ENCODE data around the gene AREG.
"Not testable (repeated sequence)": the region's sequence is repeated elsewhere in the genome, so short reads cannot be mapped to it uniquely, and the experiment has no call there.

Gene AREG, protein sequence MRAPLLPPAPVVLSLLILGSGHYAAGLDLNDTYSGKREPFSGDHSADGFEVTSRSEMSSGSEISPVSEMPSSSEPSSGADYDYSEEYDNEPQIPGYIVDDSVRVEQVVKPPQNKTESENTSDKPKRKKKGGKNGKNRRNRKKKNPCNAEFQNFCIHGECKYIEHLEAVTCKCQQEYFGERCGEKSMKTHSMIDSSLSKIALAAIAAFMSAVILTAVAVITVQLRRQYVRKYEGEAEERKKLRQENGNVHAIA

DNA sequence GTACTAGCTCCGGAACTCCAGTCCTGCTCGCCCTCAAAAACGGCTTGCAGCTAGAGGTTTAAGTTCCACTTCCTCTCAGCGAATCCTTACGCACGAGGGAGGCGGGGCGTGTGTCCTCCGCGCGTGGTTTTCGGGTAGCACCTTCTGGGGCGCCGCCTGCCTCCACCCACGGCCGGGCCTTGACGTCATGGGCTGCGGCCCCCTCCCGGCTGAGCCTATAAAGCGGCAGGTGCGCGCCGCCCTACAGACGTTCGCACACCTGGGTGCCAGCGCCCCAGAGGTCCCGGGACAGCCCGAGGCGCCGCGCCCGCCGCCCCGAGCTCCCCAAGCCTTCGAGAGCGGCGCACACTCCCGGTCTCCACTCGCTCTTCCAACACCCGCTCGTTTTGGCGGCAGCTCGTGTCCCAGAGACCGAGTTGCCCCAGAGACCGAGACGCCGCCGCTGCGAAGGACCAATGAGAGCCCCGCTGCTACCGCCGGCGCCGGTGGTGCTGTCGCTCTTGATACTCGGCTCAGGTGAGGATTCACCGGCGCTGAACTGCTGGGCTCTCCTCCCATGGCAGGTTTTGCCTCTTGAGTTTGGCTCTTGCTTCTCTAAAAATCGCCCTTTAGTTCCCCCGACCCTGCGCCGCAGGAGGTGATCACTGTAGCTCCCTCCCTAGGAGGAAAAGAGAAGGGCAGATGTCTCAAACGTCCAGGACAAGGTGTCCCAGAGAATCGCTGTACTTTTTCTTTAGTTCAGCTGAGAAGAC lies at the start of gene AREG:
TSS of gene AREG (plus strand) at position 246 of the 752 bp plus-strand sequence. CDS start at position 456, 210 bp downstream.
- DNase-seq (ENCODE audit: low read depth, low spot score) = no peak
- peak within 1 kb of the TSS; percentile 99 for H3K27ac ChIP-seq

DNA sequence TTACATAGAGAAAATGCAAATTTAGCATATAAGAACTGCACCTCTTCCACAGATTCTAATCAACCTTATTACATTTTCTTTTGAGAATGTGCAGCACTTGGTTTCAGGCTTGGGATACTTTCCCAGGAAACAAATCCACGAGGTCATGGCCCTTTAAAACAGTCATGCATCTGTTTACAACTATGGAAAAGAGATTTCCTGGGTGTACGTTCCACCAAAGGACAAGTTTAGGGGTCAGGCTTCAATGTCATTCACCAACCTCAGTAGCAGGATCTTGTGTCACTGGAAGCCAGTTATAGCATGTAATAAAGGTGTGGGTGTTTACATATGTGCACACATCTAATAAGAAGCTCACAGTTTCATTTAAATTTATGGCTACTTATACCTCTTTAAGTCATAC lies 49.3 kb upstream of the AREG start:
- peak overlapping the region; percentile 54 for H3K27ac ChIP-seq

GRCh38 chr4:74397748-74398426 lies 47.0 kb upstream of the AREG start:
- H3K27ac ChIP-seq = peak overlapping the region; percentile 71
- no peak for DNase-seq (ENCODE audit: low read depth, low spot score)

More for the DNA sequence above, 49.3 kb upstream of the AREG start:
- no peak for DNase-seq (ENCODE audit: low read depth, low spot score)

DNA sequence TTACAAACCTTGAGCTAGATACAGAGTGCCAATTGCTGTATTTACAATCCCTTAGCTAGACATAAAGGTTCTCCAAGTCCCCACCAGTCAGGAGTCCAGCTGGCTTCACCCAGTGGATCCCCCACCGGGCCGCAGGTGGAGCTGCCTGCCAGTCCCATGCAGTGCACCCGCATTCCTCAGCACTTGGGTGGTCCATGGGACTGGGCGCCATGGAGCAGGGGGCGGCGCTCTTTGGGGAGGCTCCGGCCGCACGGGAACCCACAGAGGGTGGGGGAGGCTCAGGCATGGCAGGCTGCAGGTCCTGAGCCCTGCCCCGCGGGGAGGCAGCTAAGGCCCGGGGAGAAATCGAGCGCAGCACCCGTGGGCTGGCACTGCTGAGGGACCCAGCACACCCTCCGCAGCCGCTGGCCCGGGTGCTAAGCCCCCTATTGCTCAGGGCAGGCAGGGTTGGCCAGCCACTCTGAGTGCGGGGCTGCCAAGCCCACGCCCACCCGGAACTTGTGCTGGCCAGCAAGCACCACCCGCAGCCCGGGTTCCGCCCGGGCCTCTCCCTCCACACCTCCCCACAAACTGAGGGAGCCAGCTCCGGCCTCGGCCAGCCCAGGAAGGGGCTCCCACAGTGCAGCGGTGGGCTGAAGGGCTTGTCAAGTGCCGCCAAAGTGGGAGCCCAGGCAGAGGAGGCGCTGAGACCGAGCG lies 45.9 kb upstream of the AREG start:
- DNase-seq (ENCODE audit: low read depth, low spot score); H3K27ac ChIP-seq: not testable (repeated sequence)

- H3K27ac ChIP-seq = no peak overlapping the region
- no peak for DNase-seq (ENCODE audit: low read depth, low spot score)
These were observed 44.5 kb upstream of the AREG start for GRCh38 chr4:74400395-74400794.

DNA sequence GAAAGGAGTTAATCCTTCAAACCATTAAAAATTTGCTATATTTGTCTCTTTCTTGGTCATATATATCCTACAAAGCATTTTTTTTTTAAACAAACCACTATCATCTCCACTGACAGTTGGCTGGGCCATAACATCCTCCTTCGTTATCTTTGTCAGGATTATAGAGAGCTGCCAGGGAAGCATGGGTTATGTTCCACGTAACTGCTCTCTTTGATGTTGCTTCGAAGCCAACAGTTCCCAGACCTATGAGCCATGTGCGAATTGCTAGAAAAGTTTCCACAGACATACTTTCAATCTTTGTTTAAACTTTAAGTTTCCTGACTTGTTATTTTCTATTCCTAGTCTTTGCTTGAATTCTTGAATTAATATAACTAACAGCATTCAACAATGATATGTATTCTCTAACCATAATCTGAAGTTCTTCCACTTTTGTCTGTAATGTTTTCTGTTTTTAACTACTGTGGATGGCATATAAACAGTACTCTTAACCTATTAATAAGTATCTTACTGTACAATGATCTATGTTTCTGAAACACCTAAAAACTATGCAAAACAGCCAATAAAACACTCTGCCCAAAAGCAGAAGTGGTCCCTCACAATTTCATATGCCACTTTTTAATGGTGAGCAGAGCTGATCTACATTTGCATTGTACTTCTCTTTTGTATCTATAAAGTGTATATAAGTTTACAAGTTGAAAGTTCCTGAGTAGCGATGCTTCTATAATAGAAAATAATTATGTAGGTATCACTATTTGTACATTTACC lies 42.1 kb upstream of the AREG start:
- H3K27ac ChIP-seq = no peak overlapping the region

GRCh38 chr4:74407891-74408290 lies 37.0 kb upstream of the AREG start:
- DNase-seq (ENCODE audit: low read depth, low spot score) = no peak
- H3K27ac ChIP-seq = peak overlapping the region; percentile 100

More for the DNA sequence above, 42.1 kb upstream of the AREG start:
- no peak for DNase-seq (ENCODE audit: low read depth, low spot score)

GRCh38 chr4:74408639-74409038 lies 36.3 kb upstream of the AREG start:
- peak; percentile 74 for DNase-seq (ENCODE audit: low read depth, low spot score)
- H3K27ac ChIP-seq = peak overlapping the region; percentile 100

- H3K27ac ChIP-seq = peak overlapping the region; percentile 100
- peak; percentile 96 for DNase-seq (ENCODE audit: low read depth, low spot score)
These were observed 34.7 kb upstream of the AREG start for GRCh38 chr4:74410272-74410671.

DNA sequence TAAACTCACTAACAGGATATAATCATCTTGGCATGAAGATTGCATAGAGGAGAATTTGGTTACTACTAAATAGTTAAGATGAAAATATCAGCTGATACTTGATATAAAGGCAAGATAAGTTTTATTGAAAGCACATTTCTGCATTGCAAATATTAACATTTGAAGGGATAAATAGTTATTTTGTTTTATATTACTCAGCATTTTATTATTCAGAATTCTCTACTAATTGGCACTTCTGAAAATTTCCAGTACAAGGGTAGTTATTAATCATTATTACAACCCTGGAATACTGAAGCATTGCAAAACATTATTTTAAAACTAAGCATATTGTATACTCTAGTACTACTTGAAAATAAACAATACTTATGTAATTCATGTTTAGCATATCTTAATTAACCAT lies 32.7 kb upstream of the AREG start:
- H3K27ac ChIP-seq = peak overlapping the region; percentile 100
- DNase-seq (ENCODE audit: low read depth, low spot score) = no peak

DNA sequence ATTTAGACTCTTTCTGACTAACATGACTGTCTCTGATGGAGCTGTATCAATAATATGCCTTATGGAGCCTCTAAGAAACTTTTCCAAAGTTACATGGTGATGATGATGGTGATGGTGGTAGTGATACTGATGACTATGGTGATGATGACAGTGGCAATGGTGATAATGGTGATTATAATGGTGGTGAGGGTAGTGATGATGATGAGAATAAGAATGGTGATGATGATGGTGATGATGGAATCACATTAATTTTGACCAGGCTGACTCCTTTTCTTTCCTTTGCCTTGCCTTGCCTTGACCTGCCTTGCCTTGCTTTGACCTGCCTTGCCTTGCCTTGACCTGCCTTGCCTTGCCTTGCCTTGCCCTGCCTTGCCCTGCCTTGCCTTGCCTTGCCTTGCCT lies 31.7 kb upstream of the AREG start:
- DNase-seq (ENCODE audit: low read depth, low spot score) = no peak
- peak overlapping the region; percentile 100 for H3K27ac ChIP-seq

- peak overlapping the region; percentile 100 for H3K27ac ChIP-seq
- DNase-seq (ENCODE audit: low read depth, low spot score) = no peak
These were observed 30.7 kb upstream of the AREG start for GRCh38 chr4:74414149-74414809.

DNA sequence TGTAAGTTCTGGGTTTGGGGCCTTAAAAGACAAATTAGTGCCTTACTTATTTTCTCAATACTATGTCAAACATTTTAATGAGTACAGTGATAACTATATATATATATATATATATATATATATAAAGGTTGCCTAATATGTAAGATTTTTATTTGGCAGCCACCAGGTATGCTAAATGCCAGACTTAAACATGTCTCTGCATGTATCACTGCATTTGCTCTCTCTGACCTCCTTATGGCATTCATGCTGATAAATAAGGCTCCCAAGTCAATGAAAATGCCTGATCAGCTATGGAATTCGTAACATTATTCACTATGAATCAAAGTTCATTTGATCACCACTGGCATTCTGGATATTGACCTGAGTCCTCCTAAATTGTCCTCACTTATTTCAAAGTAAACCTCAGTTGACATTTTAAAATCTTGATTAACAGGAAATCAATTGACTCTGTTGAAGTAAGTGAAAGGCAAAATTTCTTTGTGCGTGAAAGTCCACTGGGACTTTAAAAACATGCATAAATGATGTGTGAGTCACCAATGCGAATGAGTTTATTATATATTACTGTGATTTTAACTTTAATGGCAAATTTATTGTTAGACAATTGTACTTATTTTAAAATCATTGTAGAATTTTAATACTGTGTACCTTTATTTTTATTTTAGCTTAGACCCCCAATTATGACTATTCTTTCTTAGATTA lies 29.2 kb upstream of the AREG start:
- no peak for DNase-seq (ENCODE audit: low read depth, low spot score)
- H3K27ac ChIP-seq = peak overlapping the region; percentile 100

DNA sequence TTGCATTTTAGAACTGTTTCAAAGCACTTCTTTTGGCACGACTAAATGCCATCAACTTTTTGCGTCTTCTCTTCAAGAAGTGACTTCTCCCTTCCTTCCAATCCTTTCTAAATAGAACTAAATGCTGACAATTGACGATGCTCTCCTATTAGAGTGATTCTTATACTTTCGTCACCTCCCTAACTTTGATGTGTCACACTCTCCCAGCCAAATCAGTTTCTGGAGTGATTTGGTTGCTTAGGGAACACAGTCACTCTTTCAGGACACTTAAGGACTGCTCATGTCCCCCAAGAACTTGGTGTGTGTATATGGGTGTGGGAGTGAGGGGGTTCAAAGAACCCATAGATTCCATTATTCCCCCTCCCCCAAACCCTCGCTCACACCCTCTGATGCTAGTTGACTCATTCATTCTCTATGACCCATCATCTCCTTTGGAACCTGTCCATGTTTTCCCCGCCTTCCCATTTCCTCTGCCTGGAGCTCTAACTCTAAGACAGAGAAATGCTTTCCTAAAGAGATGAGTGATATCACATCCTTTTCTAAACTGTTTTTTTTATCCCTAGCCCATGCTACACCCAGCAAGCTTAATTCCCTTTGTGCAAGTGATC lies 26.8 kb upstream of the AREG start:
- peak overlapping the region; percentile 100 for H3K27ac ChIP-seq
- peak; percentile 62 for DNase-seq (ENCODE audit: low read depth, low spot score)

- no peak overlapping the region for H3K27ac ChIP-seq
- DNase-seq (ENCODE audit: low read depth, low spot score) = no peak
These were observed 24.1 kb upstream of the AREG start for GRCh38 chr4:74420863-74421262.

DNA sequence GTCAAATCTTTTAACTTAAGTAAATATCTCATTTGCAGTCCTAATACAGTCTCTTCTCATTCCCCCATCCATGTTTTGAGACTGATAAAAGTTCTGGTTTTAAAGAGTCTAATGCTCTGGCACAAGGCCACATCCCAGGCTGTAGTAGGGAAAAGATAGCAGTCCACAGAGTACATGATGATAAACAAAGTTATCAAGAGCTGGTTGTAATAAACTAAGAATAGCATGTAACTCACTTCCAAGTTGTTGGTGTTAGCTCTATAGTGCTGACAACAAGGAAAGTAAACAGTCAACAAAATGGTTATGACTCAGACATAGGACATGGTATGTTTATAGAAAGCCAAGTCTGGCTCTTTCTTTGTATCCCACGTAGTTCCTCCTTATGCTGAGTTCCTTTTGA lies 21.8 kb upstream of the AREG start:
- H3K27ac ChIP-seq = peak overlapping the region; percentile 8
- DNase-seq (ENCODE audit: low read depth, low spot score) = no peak

DNA sequence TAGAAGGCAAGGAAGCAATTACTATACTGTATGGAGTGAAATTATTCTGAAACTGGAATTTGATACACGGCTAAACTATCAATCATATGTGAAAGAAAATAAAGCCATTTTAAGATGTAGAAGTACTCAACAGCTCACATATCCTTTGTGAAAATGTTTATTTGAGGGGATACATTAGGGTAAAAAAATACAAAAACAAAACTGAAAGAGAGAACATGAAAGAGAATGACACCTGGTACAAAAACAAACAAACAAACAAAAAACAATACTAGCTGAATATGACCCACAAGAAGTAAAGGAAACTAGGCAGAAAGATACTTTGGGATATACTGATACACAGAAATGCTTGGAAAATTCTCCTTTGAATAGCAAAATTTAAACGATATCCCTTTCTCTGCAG lies 20.8 kb upstream of the AREG start:
- H3K27ac ChIP-seq = no peak overlapping the region

GRCh38 chr4:74426101-74426500 lies 18.8 kb upstream of the AREG start:
- H3K27ac ChIP-seq = peak overlapping the region; percentile 55
- no peak for DNase-seq (ENCODE audit: low read depth, low spot score)

More for the DNA sequence above, 20.8 kb upstream of the AREG start:
- DNase-seq (ENCODE audit: low read depth, low spot score) = no peak

Measured in epithelial cell of prostate (primary cell).